ENCODE data around the gene NPC1. TPM values are rescaled to one million over a fixed set of nuclear protein-coding genes. Genes with fewer than 3 reads are reported as not detected.
"Not testable (repeated sequence)": the region's sequence is repeated elsewhere in the genome, so short reads cannot be mapped to it uniquely, and the experiment has no call there.

NPC1 gene
- total RNA-seq, 2 experiments from 2014 or later: 36.1 to 37.4 TPM

DNA sequence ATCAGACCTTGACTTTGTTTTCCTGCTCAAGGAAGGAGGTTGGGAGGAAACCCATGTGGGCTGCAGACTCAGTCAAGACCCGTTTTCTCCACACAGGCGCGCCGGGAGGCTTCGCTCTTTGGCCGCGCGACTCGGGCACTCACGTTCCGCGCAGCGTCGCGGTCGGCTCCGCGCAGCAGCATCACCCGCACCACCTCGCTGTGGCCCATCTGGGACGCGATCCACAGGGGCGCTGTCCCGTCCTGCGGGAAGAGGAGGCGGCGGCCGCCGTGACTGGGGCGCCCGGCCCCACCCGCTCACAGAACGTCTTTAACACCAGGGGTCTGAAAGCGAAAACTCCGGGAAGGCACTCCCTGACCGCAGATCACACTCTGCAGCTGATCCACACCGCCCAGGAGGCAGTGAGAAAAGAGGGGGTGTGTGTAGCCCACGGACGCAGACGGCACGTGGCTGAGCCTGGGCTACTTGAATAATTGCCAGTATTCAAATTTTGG, 33.1 kb upstream of the NPC1 start:
- Mint-ChIP-seq H3K36me3 (no peaks in the 10 kb centered on the region), H3K9me3 (ENCODE audit: low read depth) (no peaks in the 10 kb centered on the region), H3K4me1 (peaks cover 6% of the 10 kb centered on the region), H3K4me3 (peak overlapping the region; percentile 44), H3K27ac (no peak overlapping the region), H3K27me3 (peaks cover 58% of the 10 kb centered on the region)
- CTCF ChIA-PET: interaction anchor here (3.3 kb wide), 1 partner anchor 83 kb away, joined by 25 read pairs; no protein-coding TSS in a partner anchor
- DNase-seq (no peak), ATAC-seq (peak; percentile 62)

- H3K4me1 Mint-ChIP-seq: peaks cover 6% of the 10 kb centered on the region
- DNase-seq (no peak), ATAC-seq (peak; percentile 27)
- H3K27me3 Mint-ChIP-seq: peaks cover 58% of the 10 kb centered on the region
- no peak overlapping the region for H3K27ac Mint-ChIP-seq
- CTCF ChIA-PET: interaction anchor here (0.6 kb wide), 1 partner anchor 84 kb away, joined by 3 read pairs; no protein-coding TSS in a partner anchor
- H3K9me3 Mint-ChIP-seq (ENCODE audit: low read depth): no peaks in the 10 kb centered on the region
- H3K36me3 Mint-ChIP-seq: no peaks in the 10 kb centered on the region
- H3K4me3 Mint-ChIP-seq: peak overlapping the region; percentile 44
Measured at GRCh38 chr18:23618862-23619387, 32.6 kb upstream of the NPC1 start.

DNA sequence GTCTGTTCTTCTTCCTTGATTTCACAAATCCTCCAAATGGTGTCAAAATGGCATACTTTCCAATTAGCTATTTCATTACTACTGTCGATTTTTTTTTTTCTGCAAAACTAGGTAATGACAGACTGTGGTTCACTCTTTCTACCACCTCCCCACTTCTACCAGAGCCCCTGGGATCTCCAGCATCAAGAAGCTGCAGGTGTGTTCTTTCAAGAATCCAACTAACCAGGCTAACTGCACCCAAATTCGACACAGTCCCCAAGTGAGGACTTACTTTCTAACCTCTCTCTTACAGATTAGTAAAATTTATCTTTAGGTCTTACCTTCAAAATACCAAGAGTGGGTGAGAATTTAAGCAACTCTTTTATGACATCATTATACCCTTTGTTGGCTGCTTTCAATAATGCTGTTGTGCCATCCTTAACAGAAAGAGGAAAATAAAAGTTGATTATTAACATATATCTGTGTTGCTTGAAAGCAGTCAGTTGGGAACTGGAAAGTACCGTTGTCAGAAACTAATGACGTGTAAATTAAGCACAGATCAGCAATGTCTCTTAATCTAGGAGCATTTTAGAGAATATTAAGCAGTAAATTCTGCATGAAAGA, 31.2 kb upstream of the NPC1 start:
- Mint-ChIP-seq H3K9me3 (ENCODE audit: low read depth) (no peaks in the 10 kb centered on the region), H3K4me3 (no peak overlapping the region), H3K27ac (no peak overlapping the region), H3K36me3 (no peaks in the 10 kb centered on the region), H3K4me1 (peaks cover 6% of the 10 kb centered on the region), H3K27me3 (peaks cover 54% of the 10 kb centered on the region)
- ATAC-seq (no peak), DNase-seq (no peak)
- CTCF ChIA-PET: interaction anchor here (1.1 kb wide), 1 partner anchor 86 kb away, joined by 4 read pairs; no protein-coding TSS in a partner anchor

DNA sequence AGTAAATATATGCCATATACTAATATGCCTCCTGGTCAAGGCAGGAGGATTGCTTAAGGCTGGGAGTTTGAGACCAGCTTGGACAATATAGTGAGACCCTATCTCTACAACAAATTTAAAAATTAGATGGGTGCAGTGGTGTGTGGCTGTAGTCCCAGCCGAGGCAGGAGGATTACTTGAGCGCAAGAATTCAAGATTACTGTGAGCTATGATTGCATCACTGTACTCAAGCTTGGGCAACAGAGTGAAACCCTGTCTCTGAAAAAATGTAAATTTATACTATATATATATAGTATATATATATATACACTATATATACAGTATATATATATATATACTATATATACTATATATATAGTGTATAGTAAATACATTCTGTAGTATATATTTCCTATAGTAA, 30.0 kb upstream of the NPC1 start:
- no peak for ATAC-seq
- H3K27ac Mint-ChIP-seq: no peak overlapping the region
- H3K27me3 Mint-ChIP-seq: peaks cover 42% of the 10 kb centered on the region
- peaks cover 6% of the 10 kb centered on the region for H3K4me1 Mint-ChIP-seq
- no peaks in the 10 kb centered on the region for H3K36me3 Mint-ChIP-seq
- H3K4me3 Mint-ChIP-seq: no peak overlapping the region
- CTCF ChIA-PET: no interaction called here
- DNase-seq: no peak
- H3K9me3 Mint-ChIP-seq (ENCODE audit: low read depth): no peaks in the 10 kb centered on the region

GRCh38 chr18:23614891-23615290, 28.6 kb upstream of the NPC1 start:
- Mint-ChIP-seq H3K27me3 (peaks cover 28% of the 10 kb centered on the region), H3K4me1 (peaks cover 6% of the 10 kb centered on the region), H3K4me3 (no peak overlapping the region), H3K27ac (no peak overlapping the region), H3K36me3 (no peaks in the 10 kb centered on the region), H3K9me3 (ENCODE audit: low read depth) (no peaks in the 10 kb centered on the region)
- CTCF ChIA-PET: interaction anchor here (0.9 to 1.9 kb wide), 2 partner anchors 10 to 13 kb away, joined by 3 to 4 read pairs; no protein-coding TSS in a partner anchor
- ATAC-seq (no peak), DNase-seq (no peak)

DNA sequence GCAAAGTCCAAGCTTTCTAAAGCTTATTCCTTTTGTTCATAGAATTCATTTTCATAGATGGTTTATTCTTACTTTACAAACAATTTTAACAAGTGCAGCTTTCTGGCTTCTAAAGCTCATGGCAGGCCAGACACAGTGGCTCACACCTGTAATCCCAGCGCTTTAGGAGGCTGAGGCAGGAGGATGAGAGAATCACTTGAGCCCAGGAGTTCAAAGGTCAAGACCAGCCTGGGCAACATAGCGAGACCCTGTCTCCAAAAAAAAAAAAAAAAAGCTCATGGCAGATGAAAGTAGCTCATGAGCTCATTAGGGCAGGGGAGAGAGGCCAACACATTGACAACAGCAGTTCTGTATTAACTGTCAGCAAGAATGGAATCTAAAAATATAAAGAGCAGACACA, 28.1 kb upstream of the NPC1 start:
- ATAC-seq: no peak
- H3K4me1 Mint-ChIP-seq: peaks cover 3% of the 10 kb centered on the region
- CTCF ChIA-PET: interaction anchor here (0.7 to 2.5 kb wide), 5 partner anchors 8 to 199 kb away, joined by 3 to 9 read pairs (median 4); no protein-coding TSS in a partner anchor
- peaks cover 26% of the 10 kb centered on the region for H3K27me3 Mint-ChIP-seq
- no peaks in the 10 kb centered on the region for H3K36me3 Mint-ChIP-seq
- H3K4me3 Mint-ChIP-seq: no peak overlapping the region
- DNase-seq: no peak
- H3K9me3 Mint-ChIP-seq (ENCODE audit: low read depth): no peaks in the 10 kb centered on the region
- no peak overlapping the region for H3K27ac Mint-ChIP-seq

DNA sequence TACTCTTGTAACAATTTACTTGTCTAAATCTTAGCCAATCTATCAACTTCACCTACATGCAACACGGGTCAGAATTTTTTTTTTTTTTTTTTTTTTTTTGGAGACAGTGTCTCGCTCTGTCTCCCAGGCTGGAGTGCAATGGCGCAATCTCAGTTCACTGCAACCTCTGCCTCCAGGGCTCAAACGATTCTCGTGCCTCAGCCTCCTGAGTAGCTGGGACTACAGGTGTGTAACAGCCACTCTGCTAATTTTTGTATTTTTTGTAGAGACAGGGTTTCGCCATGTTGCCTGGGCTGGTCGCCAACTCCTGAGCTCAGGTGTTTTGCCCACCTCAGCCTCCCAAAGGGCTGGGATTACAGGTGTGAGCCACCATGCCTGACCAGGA, 26.8 kb upstream of the NPC1 start:
- DNase-seq, ATAC-seq: not testable (repeated sequence)

DNA sequence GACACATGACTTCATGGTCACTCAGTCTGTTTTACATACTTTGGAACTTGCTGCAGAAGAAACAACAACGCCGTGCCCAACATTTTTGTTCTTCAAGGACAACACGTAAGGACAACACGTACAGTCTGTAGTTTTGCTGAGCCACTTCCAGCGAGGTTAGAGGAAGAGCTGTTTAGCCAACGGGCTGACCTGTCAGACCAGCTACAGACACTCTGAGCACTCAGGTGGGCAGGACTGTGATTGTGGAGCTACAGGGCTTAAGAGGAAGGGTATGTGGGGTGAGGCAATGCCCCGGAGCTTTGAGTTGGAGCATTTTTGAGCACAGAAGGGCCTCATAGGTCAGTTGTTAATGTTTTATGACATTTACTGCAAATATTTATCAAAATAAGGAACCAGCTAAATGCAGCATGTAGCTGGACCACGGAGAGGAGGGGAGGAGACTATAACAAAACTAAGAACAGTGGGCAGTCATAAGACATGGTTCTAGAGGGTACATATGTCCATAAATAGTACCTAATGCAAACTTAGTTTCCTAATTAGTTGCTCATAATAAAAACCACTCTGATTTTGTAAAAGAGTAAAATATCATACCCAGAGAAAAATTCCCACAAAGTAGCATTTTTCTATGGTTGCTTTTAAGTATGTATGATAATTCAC, 26.3 kb upstream of the NPC1 start:
- Mint-ChIP-seq H3K9me3 (ENCODE audit: low read depth) (no peaks in the 10 kb centered on the region), H3K4me1 (no peaks in the 10 kb centered on the region), H3K27ac (no peak overlapping the region), H3K27me3 (peaks cover 12% of the 10 kb centered on the region), H3K4me3 (no peak overlapping the region), H3K36me3 (no peaks in the 10 kb centered on the region)
- DNase-seq: no peak
- CTCF ChIA-PET: interaction anchor here (1.3 to 2.5 kb wide), 3 partner anchors 9 to 306 kb away, joined by 4 to 9 read pairs (median 8); no protein-coding TSS in a partner anchor
- ATAC-seq: no peak

More for the DNA sequence above, 26.8 kb upstream of the NPC1 start:
- not testable (repeated sequence) for H3K4me1 Mint-ChIP-seq; H3K4me3 Mint-ChIP-seq; H3K36me3 Mint-ChIP-seq; H3K9me3 Mint-ChIP-seq (ENCODE audit: low read depth); H3K27ac Mint-ChIP-seq
- CTCF ChIA-PET: interaction anchor here (1.3 to 2.5 kb wide), 3 partner anchors 9 to 306 kb away, joined by 4 to 9 read pairs (median 8); no protein-coding TSS in a partner anchor
- peaks cover 18% of the 10 kb centered on the region for H3K27me3 Mint-ChIP-seq

GRCh38 chr18:23609390-23610023, 23.2 kb upstream of the NPC1 start:
- Mint-ChIP-seq H3K27me3 (peaks cover 4% of the 10 kb centered on the region), H3K9me3 (ENCODE audit: low read depth) (no peaks in the 10 kb centered on the region), H3K27ac (no peak overlapping the region), H3K36me3 (no peaks in the 10 kb centered on the region), H3K4me1 (no peaks in the 10 kb centered on the region), H3K4me3 (no peak overlapping the region)
- CTCF ChIA-PET: interaction anchor here (1.7 kb wide), 1 partner anchor 13 kb away, joined by 3 read pairs; no protein-coding TSS in a partner anchor
- no peak for ATAC-seq
- no peak for DNase-seq

- no peak for ATAC-seq
Measured at GRCh38 chr18:23608211-23608610, 21.9 kb upstream of the NPC1 start.

GRCh38 chr18:23605941-23606340, 19.6 kb upstream of the NPC1 start:
- no peak overlapping the region for H3K27ac Mint-ChIP-seq
- CTCF ChIA-PET: no interaction called here
- no peak for ATAC-seq

More at GRCh38 chr18:23608211-23608610, 21.9 kb upstream of the NPC1 start:
- DNase-seq: no peak
- H3K27ac Mint-ChIP-seq: no peak overlapping the region
- H3K9me3 Mint-ChIP-seq (ENCODE audit: low read depth): no peaks in the 10 kb centered on the region
- H3K4me1 Mint-ChIP-seq: no peaks in the 10 kb centered on the region
- no peak overlapping the region for H3K4me3 Mint-ChIP-seq
- CTCF ChIA-PET: no interaction called here
- no peaks in the 10 kb centered on the region for H3K36me3 Mint-ChIP-seq
- H3K27me3 Mint-ChIP-seq: peaks cover 7% of the 10 kb centered on the region

DNA sequence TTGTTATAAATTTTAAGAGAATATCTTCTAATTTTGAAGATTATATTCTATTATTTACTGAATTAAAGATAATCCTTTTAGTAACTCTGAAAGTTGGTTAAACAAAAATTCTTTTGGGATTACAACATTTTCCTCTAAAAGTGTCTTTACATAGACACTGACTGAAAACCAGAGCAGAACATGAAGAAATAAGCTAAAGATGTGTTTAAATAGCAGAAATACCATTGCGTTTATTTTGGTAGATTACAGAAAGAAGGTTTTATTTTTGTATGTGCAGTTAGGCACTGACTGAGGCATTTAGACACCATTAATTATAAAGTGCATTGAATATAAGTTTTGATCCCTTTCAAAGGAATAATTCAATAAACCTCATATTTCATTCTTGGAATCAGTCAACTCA, 13.5 kb upstream of the NPC1 start:
- ATAC-seq (no peak), DNase-seq (no peak)
- H3K4me1 Mint-ChIP-seq: no peaks in the 10 kb centered on the region
- H3K4me3 Mint-ChIP-seq: no peak overlapping the region
- no peak overlapping the region for H3K27ac Mint-ChIP-seq
- H3K27me3 Mint-ChIP-seq: peaks cover 11% of the 10 kb centered on the region
- CTCF ChIA-PET: interaction anchor here (1.3 kb wide), 1 partner anchor 101 kb away, joined by 6 read pairs; no protein-coding TSS in a partner anchor
- H3K9me3 Mint-ChIP-seq (ENCODE audit: low read depth): no peaks in the 10 kb centered on the region
- H3K36me3 Mint-ChIP-seq: no peaks in the 10 kb centered on the region

More at GRCh38 chr18:23605941-23606340, 19.6 kb upstream of the NPC1 start:
- H3K9me3 Mint-ChIP-seq (ENCODE audit: low read depth): no peaks in the 10 kb centered on the region
- H3K4me3 Mint-ChIP-seq: no peak overlapping the region
- no peak for DNase-seq
- H3K36me3 Mint-ChIP-seq: no peaks in the 10 kb centered on the region
- H3K4me1 Mint-ChIP-seq: no peaks in the 10 kb centered on the region
- peaks cover 8% of the 10 kb centered on the region for H3K27me3 Mint-ChIP-seq

- Mint-ChIP-seq H3K36me3 (no peaks in the 10 kb centered on the region), H3K4me3 (no peak overlapping the region), H3K27me3 (peaks cover 8% of the 10 kb centered on the region), H3K4me1 (peaks cover 11% of the 10 kb centered on the region), H3K9me3 (ENCODE audit: low read depth) (no peaks in the 10 kb centered on the region), H3K27ac (no peak overlapping the region)
- no peak for ATAC-seq
- no peak for DNase-seq
- CTCF ChIA-PET: interaction anchor here (1.8 kb wide), 1 partner anchor 107 kb away, joined by 5 read pairs; no protein-coding TSS in a partner anchor
Measured at GRCh38 chr18:23596183-23596582, 9.9 kb upstream of the NPC1 start.
